Activated B cell treated with CpG ODN at 0.5 μM for 24 hours (primary cell): ENCODE data around the gene PTPN3. TPM values are rescaled to one million over a fixed set of nuclear protein-coding genes. Genes with fewer than 3 reads are reported as not detected.

Experiments
- ATAC-seq: fragments of 200-7000 bp; cut with Tn5 transposase; one replicate; pipeline ENCODE4 v1.10.0; 2021; ENCODE audit warnings: low read depth, mild to moderate bottlenecking, moderate library complexity
- CTCF ChIA-PET: fragments of 350-600 bp; sonication (Branson Sonifier 250); formaldehyde crosslinking; loops from one replicate; lab custom pipeline; 2021; ENCODE audit warnings: antibody characterized with exemption; lab: Charles Lee
- POLR2A ChIA-PET: fragments of 350-600 bp; sonication (Branson Sonifier 250); formaldehyde crosslinking; loops from one replicate; lab custom pipeline; 2021; ENCODE audit warnings: antibody characterized with exemption; lab: Charles Lee
- DNase-seq: peaks from one replicate; pipeline ENCODE4 v3.0.0; 2022
- H3K27ac Mint-ChIP-seq: one replicate; pipeline ENCODE4 v1.8.0; 2020; ENCODE audit warnings: mixed read lengths
- H3K27me3 Mint-ChIP-seq: one replicate; pipeline ENCODE4 v1.8.0; 2021; ENCODE audit warnings: mixed read lengths
- H3K36me3 Mint-ChIP-seq: one replicate; pipeline ENCODE4 v1.8.0; 2021; ENCODE audit warnings: low read depth, mixed read lengths
- H3K4me1 Mint-ChIP-seq: one replicate; pipeline ENCODE4 v1.8.0; 2021; ENCODE audit warnings: mixed read lengths
- H3K4me3 Mint-ChIP-seq: one replicate; pipeline ENCODE4 v1.8.0; 2020; ENCODE audit warnings: mild to moderate bottlenecking, mixed read lengths
- H3K9me3 Mint-ChIP-seq: one replicate; pipeline ENCODE4 v1.8.0; 2020; ENCODE audit warnings: mixed read lengths
- intact Hi-C: fragments of 100-400 bp; cut with micrococcal nuclease; formaldehyde crosslinking; loops from one replicate; pipeline ENCODE4 v1.15.1; 2024
- total RNA-seq: library from RNA; stranded (reverse); gene quantifications from 2 replicates; pipeline ENCODE4 v1.2.3, GENCODE V29; 2022
- TF ChIP-seq, protein P1 (sequence below): fragments of 200-600 bp; IDR thresholded peaks from one replicate; pipeline ENCODE4 v1.8.0; 2022; ENCODE audit warnings: antibody characterized with exemption, mild to moderate bottlenecking

PTPN3 gene
- total RNA-seq, 1 donor from 2014 or later, result 0.09 TPM

DNA sequence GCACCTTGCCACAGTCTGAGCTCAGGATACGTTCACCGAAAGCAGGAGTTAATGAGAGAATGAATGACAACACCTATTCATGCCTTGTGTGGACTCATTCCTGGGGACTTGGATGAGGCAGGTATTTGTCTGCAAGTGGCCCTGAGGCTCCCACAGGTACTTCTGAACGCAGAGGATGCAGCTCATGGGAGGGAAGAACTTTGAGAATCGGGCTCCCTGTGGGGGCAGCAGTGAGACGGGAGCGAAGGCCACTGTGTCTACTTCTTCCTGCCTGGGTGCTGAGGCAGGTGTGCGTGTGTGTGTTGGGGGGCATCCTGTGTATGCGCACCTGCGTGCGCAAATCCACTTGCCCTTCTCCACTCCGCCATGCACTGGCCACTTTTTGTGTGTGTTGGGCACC, 42.2 kb downstream of the PTPN3 start:
- H3K27ac Mint-ChIP-seq, result no peak overlapping the region
- no peak overlapping the region for H3K4me3 Mint-ChIP-seq
- peaks cover 16% of the 10 kb centered on the region for H3K27me3 Mint-ChIP-seq
- POLR2A ChIA-PET, result no interaction called here
- no peaks in the 10 kb centered on the region for H3K4me1 Mint-ChIP-seq
- H3K36me3 Mint-ChIP-seq, result no peaks in the 10 kb centered on the region
- TF ChIP-seq, protein P1, sequence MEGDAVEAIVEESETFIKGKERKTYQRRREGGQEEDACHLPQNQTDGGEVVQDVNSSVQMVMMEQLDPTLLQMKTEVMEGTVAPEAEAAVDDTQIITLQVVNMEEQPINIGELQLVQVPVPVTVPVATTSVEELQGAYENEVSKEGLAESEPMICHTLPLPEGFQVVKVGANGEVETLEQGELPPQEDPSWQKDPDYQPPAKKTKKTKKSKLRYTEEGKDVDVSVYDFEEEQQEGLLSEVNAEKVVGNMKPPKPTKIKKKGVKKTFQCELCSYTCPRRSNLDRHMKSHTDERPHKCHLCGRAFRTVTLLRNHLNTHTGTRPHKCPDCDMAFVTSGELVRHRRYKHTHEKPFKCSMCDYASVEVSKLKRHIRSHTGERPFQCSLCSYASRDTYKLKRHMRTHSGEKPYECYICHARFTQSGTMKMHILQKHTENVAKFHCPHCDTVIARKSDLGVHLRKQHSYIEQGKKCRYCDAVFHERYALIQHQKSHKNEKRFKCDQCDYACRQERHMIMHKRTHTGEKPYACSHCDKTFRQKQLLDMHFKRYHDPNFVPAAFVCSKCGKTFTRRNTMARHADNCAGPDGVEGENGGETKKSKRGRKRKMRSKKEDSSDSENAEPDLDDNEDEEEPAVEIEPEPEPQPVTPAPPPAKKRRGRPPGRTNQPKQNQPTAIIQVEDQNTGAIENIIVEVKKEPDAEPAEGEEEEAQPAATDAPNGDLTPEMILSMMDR, result no peak
- CTCF ChIA-PET, result interaction anchor here (0.6 kb wide), 1 partner anchor 224 kb away, joined by 3 read pairs; no protein-coding TSS in a partner anchor
- intact Hi-C loops, result no loop called here
- ATAC-seq (no peak), DNase-seq (no peak)
- no peaks in the 10 kb centered on the region for H3K9me3 Mint-ChIP-seq

DNA sequence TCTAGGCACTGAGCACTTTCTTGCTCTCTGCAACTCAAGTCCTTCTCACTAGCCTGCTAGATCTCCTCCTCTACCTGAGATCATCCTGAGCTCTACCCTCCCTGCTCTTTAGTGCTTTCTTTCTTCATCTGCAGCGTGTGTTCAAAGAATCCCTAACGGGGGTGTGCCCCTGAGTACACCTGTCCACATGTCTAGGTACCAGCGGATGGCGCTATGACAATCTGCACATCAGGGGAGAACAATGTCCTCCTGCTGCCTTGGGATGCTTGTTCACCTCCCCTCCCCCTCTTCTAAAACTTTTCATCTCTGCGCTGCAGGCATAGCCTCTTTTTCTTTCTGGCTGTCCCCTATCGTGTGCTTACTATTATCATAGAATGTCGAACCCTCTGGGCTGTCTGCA, 42.7 kb downstream of the PTPN3 start:
- Mint-ChIP-seq H3K27ac (no peak overlapping the region), H3K4me3 (no peak overlapping the region), H3K9me3 (no peaks in the 10 kb centered on the region), H3K4me1 (no peaks in the 10 kb centered on the region), H3K36me3 (no peaks in the 10 kb centered on the region), H3K27me3 (peaks cover 16% of the 10 kb centered on the region)
- CTCF ChIA-PET, result interaction anchor here (0.6 kb wide), 1 partner anchor 224 kb away, joined by 3 read pairs; no protein-coding TSS in a partner anchor
- no peak for DNase-seq
- POLR2A ChIA-PET, result no interaction called here
- TF ChIP-seq, protein P1, result no peak
- ATAC-seq, result no peak
- intact Hi-C loops, result no loop called here

DNA sequence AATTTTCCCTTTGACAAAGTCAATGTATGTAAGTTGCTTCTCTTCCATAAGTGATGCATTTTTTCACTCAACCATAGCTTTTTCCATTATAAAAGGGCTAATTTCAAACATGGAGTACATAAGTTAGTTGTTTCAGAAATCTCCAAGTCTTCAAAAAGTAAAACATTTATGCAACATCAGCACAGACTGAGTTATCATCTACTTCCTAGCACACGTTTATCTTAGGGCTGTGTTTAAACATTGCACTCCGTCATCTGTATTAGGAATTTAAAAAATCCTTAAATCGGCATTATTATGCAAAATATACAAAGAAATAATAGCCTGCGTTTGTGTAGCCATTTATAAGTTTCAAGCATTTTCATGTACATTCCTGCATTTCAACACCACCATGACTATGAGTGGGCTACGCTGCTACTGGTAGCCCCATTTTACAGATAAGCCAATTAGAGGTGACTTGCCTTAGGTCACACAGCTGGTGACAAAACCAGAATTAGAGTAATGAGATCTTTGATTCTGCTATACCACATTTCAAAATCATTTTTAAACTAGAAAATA, 43.4 kb downstream of the PTPN3 start:
- peaks cover 15% of the 10 kb centered on the region for H3K27me3 Mint-ChIP-seq
- ChIA-PET CTCF (interaction anchor here (1.3 kb wide), 1 partner anchor 12 kb away, joined by 3 read pairs; no protein-coding TSS in a partner anchor), POLR2A (no interaction called here)
- no peak overlapping the region for H3K4me3 Mint-ChIP-seq
- ATAC-seq (no peak), DNase-seq (no peak)
- no peaks in the 10 kb centered on the region for H3K36me3 Mint-ChIP-seq
- intact Hi-C loops, result no loop called here
- H3K9me3 Mint-ChIP-seq, result no peaks in the 10 kb centered on the region
- no peak overlapping the region for H3K27ac Mint-ChIP-seq
- H3K4me1 Mint-ChIP-seq, result no peaks in the 10 kb centered on the region
- TF ChIP-seq, protein P1, result no peak

DNA sequence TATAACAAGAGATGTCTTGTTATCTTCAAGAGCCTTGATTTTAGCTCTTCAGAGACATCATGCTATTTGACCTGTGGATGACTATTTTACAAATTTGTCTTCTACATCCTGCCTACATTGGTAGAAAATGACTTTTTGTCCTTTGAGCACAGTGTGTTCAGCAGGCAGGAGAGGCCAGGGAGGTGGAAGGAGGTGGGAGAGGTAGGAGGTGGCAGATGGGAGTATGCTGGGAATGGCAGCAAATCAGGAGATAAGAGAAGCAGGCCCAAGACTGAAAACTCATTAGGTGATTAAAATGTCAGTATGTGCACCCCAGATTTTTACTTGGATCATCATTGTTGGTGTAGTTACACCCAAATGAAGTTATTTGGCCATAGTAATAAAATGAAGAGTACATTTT, 44.1 kb downstream of the PTPN3 start:
- Mint-ChIP-seq H3K27ac (no peak overlapping the region), H3K36me3 (no peaks in the 10 kb centered on the region), H3K4me1 (no peaks in the 10 kb centered on the region), H3K4me3 (no peak overlapping the region), H3K27me3 (peaks cover 16% of the 10 kb centered on the region), H3K9me3 (no peaks in the 10 kb centered on the region)
- ChIA-PET CTCF (interaction anchor here (1.1 to 1.3 kb wide), 2 partner anchors 12 to 16 kb away, joined by 3 read pairs; no protein-coding TSS in a partner anchor), POLR2A (no interaction called here)
- no peak for DNase-seq
- TF ChIP-seq, protein P1, result no peak
- intact Hi-C loops, result no loop called here
- ATAC-seq, result no peak

DNA sequence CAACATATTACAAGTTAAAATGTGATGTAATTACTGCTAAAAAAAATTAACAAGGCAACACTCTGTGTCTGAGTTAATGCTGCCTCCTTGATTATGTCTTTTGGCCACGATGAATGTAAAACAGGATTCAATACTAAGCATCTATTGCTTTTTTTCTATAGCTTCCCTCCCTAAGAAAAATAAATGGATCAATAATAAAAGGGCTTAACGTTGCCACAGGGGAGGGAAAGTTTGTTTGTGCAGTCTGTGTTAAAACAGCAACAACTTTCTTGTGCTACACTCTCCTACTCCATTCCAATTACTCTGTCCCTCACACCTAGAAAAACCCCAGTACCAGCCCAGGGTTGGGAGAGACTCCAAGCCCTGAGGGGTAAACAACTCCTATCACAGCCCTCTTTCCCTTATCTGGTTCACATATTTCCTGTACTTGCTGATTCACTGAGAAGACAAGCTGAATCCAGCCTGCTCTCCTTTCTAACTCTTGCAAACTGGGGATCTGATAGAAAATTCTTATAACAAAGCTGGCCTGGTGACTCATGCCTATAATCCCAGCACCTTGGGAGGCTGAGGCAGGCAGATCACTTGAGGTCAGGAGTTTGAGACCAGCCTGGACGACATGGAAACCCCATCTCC, 44.8 kb downstream of the PTPN3 start:
- ChIA-PET POLR2A (no interaction called here), CTCF (interaction anchor here (1.1 to 1.3 kb wide), 2 partner anchors 13 to 16 kb away, joined by 3 read pairs; no protein-coding TSS in a partner anchor)
- ATAC-seq (no peak), DNase-seq (no peak)
- TF ChIP-seq, protein P1, result no peak
- Mint-ChIP-seq H3K36me3 (no peaks in the 10 kb centered on the region), H3K4me3 (no peak overlapping the region), H3K27ac (no peak overlapping the region), H3K9me3 (no peaks in the 10 kb centered on the region), H3K27me3 (peaks cover 20% of the 10 kb centered on the region), H3K4me1 (no peaks in the 10 kb centered on the region)
- intact Hi-C loops, result no loop called here
